Ovary (tissue), 3 donors: ENCODE results near the gene TEX261.
"Not testable (repeated sequence)": the region's sequence is repeated elsewhere in the genome, so short reads cannot be mapped to it uniquely, and the experiment has no call there.

Source experiments
- POLR2A ChIP-seq: fragments of 450-650 bp; IDR thresholded peaks from one replicate; pipeline ENCODE4 v1.6.1; 2017; ENCODE audit warnings: antibody characterized with exemption, mild to moderate bottlenecking, moderate library complexity
- TF ChIP-seq, protein P1 (sequence below), 3 donors: fragments of 450-650 bp in 2 of 3; fragments of 200-600 bp in 1 of 3; IDR thresholded peaks; one replicate each; pipeline versions ENCODE4 v1.5.1 to v1.8.0; 2016 to 2022; ENCODE audit warnings: antibody characterized with exemption in 3 of 3, mild to moderate bottlenecking in 1 of 3
- donor health status: DM: no; HTN: no; CAD: no.

DNA sequence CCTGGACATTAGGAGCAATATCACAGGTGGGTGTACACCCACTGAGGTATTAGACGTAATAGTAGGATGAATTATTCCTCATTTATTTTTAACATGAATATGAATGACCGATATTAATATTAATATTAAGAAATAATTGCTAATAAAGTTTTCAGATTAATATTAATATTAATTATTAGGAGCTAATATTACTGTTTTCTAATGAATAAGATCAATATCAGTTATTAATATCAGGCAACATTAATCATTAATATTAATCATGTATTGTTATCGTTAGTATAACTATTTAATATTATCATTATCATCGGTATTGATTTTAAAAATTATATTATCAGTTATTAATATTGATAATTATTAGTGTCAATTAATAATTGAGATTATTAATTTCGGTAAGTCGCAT is 25.3 kb upstream of the TEX261 start:
- TF ChIP-seq, protein P1, sequence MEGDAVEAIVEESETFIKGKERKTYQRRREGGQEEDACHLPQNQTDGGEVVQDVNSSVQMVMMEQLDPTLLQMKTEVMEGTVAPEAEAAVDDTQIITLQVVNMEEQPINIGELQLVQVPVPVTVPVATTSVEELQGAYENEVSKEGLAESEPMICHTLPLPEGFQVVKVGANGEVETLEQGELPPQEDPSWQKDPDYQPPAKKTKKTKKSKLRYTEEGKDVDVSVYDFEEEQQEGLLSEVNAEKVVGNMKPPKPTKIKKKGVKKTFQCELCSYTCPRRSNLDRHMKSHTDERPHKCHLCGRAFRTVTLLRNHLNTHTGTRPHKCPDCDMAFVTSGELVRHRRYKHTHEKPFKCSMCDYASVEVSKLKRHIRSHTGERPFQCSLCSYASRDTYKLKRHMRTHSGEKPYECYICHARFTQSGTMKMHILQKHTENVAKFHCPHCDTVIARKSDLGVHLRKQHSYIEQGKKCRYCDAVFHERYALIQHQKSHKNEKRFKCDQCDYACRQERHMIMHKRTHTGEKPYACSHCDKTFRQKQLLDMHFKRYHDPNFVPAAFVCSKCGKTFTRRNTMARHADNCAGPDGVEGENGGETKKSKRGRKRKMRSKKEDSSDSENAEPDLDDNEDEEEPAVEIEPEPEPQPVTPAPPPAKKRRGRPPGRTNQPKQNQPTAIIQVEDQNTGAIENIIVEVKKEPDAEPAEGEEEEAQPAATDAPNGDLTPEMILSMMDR (IDR thresholded peaks at IDR 0.05), result not testable (repeated sequence)
- TF ChIP-seq POLR2A, result not testable (repeated sequence)
